ENCODE measurements around the gene FAM24B.
A peak's percentile ranks its signal among the peaks of the same experiment; 100 is the strongest.
"Not testable (repeated sequence)": the region's sequence is repeated elsewhere in the genome, so short reads cannot be mapped to it uniquely, and the experiment has no call there.

Gene FAM24B, protein sequence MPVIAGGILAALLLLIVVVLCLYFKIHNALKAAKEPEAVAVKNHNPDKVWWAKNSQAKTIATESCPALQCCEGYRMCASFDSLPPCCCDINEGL

GRCh38 chr10:122879339-122880273 lies at the start of gene FAM24B:
Gene FAM24B, minus strand, starts transcription at chr10:122879581. Its CDS starts 29,066 bp downstream, at chr10:122850515.
- TF ChIP-seq CTCF (IDR thresholded peaks at IDR 0.05; ENCODE audit: low read depth, low read length) = no peak
- H3K4me3 ChIP-seq (ENCODE audit: low read depth, low read length) = peak within 1 kb of the TSS; percentile 65

DNA sequence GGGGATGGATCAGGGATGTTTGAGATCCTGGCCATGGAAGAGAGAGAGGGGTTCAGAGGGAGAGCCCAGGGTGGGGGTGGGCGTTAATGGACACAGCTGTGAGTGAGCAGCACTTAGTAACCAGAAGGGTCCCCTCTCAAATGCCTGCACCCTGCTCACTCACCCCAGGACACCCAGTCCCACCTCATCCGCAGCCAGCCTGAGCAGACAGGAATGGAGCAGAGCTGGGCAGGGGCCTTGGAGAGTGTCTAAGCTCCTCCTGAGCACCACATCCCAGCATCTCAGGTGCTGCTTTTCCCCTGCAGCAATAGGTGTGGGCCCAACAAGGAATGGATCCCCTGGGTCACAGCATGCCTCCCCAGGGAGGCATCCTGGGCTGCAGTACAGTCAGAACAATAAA lies 36.3 kb upstream of the FAM24B start:
- TF ChIP-seq CTCF (IDR thresholded peaks at IDR 0.05; ENCODE audit: low read depth, low read length) = no peak

DNA sequence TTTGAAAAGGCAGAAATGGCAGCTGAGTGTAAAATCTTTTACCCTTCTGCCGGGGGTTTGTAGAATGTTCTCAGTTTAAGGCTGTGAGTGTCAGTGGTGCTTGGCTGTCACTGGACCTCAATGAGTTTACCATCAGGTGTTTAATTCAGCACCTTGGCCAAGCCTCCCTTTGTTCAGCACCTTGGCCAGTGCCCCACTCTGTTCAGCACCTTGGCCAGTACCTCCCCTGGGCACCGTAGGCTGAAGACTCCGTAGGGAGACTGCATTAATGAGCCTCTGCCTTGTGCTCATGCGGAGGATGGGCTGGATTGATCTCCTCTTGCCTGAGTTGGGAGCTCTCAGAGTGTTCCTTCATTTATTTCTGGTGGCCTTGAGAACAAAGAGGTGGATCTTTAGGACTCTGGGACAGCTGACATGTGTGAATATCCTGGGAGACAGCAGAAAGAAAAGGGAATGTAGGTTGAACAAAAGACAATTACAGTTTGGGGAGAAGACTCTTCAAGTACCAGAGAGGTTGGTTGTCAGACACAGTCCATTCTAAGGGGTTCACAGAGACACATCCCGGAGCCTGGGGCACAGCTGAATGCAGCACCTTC lies 32.6 kb upstream of the FAM24B start:
- no peak overlapping the region for H3K4me3 ChIP-seq (ENCODE audit: low read depth, low read length)
- no peak for TF ChIP-seq CTCF (IDR thresholded peaks at IDR 0.05; ENCODE audit: low read depth, low read length)

More for the DNA sequence above, 36.3 kb upstream of the FAM24B start:
- no peak overlapping the region for H3K4me3 ChIP-seq (ENCODE audit: low read depth, low read length)

GRCh38 chr10:122910310-122910709 lies 30.9 kb upstream of the FAM24B start, which contains the start of gene FAM24A:
Gene FAM24A, plus strand, starts transcription at chr10:122910610. Its CDS starts 1,025 bp downstream, at chr10:122911635.
- H3K4me3 ChIP-seq (ENCODE audit: low read depth, low read length) = no peak within 1 kb of the TSS
- no peak for TF ChIP-seq CTCF (IDR thresholded peaks at IDR 0.05; ENCODE audit: low read depth, low read length)

- H3K4me3 ChIP-seq (ENCODE audit: low read depth, low read length) = not testable (repeated sequence)
Measured at GRCh38 chr10:122903861-122904260, 24.5 kb upstream of the FAM24B start.

DNA sequence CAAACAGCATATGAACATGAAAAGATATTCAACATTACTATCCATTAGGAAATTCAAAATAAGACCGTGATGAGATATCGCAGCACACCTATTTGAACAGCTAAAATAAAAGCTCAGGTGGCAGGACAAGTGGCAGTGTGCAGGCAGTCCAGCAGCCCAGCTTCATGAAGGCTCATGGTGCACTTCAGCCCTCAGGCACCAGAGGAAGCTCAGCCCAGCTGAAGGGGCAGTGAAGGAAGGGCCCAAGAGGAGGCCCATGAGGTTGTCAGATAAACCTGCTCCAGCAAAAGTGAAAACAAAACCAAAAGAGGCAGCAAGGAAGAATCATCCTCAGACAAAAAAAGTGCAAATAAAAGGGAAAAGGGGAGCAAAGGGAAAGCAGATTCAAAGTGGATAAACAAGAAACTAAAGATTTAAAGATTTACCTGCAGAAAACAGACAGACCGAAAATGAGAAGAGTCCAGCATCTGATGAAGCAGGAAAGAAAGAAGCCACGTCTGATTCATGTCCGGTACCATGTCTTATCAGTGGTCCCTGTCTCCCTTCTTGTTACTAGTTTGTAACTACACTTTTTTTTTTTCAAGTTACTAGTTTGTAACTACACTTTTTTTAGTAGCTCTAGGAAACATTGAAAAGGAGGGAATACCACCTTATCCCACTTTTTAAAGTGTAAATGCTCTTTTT lies 15.0 kb upstream of the FAM24B start:
- TF ChIP-seq CTCF (IDR thresholded peaks at IDR 0.05; ENCODE audit: low read depth, low read length) = no peak

GRCh38 chr10:122884166-122884565 lies 4.8 kb upstream of the FAM24B start:
- TF ChIP-seq CTCF (IDR thresholded peaks at IDR 0.05; ENCODE audit: low read depth, low read length) = no peak
- H3K4me3 ChIP-seq (ENCODE audit: low read depth, low read length) = no peak overlapping the region

More for the DNA sequence above, 15.0 kb upstream of the FAM24B start:
- no peak overlapping the region for H3K4me3 ChIP-seq (ENCODE audit: low read depth, low read length)

Measured in WI38 (cell line).